ENCODE data around the gene ACOT7.

DNA sequence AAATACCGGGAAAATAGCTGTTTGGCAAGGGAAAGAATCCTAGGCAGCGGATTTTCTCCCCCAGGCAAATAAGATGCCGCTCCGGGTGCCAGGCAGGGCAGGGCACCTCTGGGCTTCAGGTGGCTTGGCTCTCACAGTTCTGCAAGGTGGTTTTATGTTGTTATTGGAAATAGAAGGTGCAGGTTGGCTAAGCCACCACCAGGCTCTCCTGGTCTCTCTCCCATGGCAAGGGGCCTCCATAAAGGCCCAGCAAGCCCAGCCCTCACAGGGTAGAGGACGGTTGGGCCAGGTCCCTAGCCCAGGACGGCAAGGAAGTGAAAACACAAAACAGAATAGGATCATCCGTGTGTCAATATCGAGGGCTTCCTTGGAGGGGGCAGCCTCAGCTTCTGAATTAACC lies 95.0 kb downstream of the ACOT7 start:
- TF ChIP-seq, protein P1, sequence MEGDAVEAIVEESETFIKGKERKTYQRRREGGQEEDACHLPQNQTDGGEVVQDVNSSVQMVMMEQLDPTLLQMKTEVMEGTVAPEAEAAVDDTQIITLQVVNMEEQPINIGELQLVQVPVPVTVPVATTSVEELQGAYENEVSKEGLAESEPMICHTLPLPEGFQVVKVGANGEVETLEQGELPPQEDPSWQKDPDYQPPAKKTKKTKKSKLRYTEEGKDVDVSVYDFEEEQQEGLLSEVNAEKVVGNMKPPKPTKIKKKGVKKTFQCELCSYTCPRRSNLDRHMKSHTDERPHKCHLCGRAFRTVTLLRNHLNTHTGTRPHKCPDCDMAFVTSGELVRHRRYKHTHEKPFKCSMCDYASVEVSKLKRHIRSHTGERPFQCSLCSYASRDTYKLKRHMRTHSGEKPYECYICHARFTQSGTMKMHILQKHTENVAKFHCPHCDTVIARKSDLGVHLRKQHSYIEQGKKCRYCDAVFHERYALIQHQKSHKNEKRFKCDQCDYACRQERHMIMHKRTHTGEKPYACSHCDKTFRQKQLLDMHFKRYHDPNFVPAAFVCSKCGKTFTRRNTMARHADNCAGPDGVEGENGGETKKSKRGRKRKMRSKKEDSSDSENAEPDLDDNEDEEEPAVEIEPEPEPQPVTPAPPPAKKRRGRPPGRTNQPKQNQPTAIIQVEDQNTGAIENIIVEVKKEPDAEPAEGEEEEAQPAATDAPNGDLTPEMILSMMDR (IDR thresholded peaks at IDR 0.05; ENCODE audit: poor library complexity) = no peak
- no peak for TF ChIP-seq EZH2 (IDR thresholded peaks at IDR 0.05; ENCODE audit: borderline replicate concordance)
- TF ChIP-seq EZH2phosphoT487 (IDR thresholded peaks at IDR 0.05; ENCODE audit: low read depth, severe bottlenecking, unreplicated experiment) = no peak
